Cerebellar nuclear complex (tissue), 1 donor: ENCODE data around the gene C2.
"Not testable (repeated sequence)": the region's sequence is repeated elsewhere in the genome, so short reads cannot be mapped to it uniquely, and the experiment has no call there.

Experiments
- DNase-seq, 2 experiments: peaks; one replicate each; lab custom pipeline; 2025; lab: John Stamatoyannopoulos, UW

Gene C2

GRCh38 chr6:31978831-31979230, 51.3 kb downstream of the C2 start:
- no peak for DNase-seq

- no peak for DNase-seq
Observed at GRCh38 chr6:31979238-31979898, 51.9 kb downstream of the C2 start.

- DNase-seq: not testable (repeated sequence)
Observed at GRCh38 chr6:31980195-31980876, 52.8 kb downstream of the C2 start.

- DNase-seq: not testable (repeated sequence)
Observed at GRCh38 chr6:31980998-31981397, 53.5 kb downstream of the C2 start.

- not testable (repeated sequence) for DNase-seq
Observed at GRCh38 chr6:31981744-31982143, 54.2 kb downstream of the C2 start, which contains the start of gene C4A. Gene C4A, plus strand, starts transcription at chr6:31982057. Its CDS starts 51 bp downstream, at chr6:31982108.

- not testable (repeated sequence) for DNase-seq
Observed at GRCh38 chr6:31989363-31989762, 61.8 kb downstream of the C2 start.

GRCh38 chr6:31994421-31994820, 66.9 kb downstream of the C2 start:
- DNase-seq: not testable (repeated sequence)
